ENCODE results near the gene SLC20A1.
"Not testable (repeated sequence)": the region's sequence is repeated elsewhere in the genome, so short reads cannot be mapped to it uniquely, and the experiment has no call there.

SLC20A1 gene, protein sequence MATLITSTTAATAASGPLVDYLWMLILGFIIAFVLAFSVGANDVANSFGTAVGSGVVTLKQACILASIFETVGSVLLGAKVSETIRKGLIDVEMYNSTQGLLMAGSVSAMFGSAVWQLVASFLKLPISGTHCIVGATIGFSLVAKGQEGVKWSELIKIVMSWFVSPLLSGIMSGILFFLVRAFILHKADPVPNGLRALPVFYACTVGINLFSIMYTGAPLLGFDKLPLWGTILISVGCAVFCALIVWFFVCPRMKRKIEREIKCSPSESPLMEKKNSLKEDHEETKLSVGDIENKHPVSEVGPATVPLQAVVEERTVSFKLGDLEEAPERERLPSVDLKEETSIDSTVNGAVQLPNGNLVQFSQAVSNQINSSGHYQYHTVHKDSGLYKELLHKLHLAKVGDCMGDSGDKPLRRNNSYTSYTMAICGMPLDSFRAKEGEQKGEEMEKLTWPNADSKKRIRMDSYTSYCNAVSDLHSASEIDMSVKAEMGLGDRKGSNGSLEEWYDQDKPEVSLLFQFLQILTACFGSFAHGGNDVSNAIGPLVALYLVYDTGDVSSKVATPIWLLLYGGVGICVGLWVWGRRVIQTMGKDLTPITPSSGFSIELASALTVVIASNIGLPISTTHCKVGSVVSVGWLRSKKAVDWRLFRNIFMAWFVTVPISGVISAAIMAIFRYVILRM

GRCh38 chr2:112645310-112646101, at the start of gene SLC20A1:
TSS of gene SLC20A1 (plus strand) at chr2:112645939. CDS start at chr2:112646829, 890 bp downstream.
- peak; percentile 99 for DNase-seq (ENCODE audit: low read depth)

DNA sequence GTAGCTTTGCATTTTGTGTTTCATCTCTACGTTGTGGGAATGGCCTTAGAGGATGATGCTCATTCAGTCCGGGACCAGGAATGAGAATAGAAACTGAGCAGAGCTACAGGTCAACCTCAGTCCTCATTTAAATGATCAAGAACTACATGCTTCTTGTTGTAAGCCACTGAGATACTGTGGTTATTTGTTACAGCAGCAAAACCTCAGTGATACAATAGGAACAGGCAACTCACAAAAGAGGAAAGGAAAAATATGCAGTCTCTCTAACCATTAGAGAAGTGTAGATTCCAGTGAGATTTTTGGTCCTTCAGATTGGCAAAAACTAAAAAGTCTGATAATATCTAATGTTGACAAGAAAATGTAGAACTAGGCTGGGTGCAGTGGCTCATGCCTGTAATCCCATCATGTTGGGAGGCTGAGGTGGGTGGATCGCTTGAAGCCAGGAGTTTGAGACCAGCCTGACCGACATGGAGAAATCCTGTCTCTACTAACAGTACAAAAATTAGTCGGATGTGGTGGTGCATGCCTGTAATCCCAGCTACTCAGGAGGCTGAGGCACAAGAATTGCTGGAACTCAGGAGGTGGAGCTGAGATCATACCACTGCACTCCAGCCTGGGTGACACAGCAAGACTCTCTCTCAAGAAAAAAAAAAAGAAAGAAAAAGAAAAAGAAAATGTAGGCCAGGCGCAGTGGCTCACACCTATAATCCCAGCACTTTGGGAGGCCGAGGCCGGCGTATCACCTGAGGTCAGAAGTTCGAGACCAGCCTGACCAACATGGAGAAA, 48.0 kb upstream of the SLC20A1 start:
- no peak for DNase-seq (ENCODE audit: low read depth)

- no peak for DNase-seq (ENCODE audit: low read depth)
Measured at GRCh38 chr2:112600634-112601033, 45.1 kb upstream of the SLC20A1 start.

- DNase-seq (ENCODE audit: low read depth), result no peak
Measured at GRCh38 chr2:112601754-112602153, 44.0 kb upstream of the SLC20A1 start.

- no peak for DNase-seq (ENCODE audit: low read depth)
Measured at GRCh38 chr2:112602917-112603316, 42.8 kb upstream of the SLC20A1 start.

GRCh38 chr2:112603731-112604130, 42.0 kb upstream of the SLC20A1 start:
- no peak for DNase-seq (ENCODE audit: low read depth)

DNA sequence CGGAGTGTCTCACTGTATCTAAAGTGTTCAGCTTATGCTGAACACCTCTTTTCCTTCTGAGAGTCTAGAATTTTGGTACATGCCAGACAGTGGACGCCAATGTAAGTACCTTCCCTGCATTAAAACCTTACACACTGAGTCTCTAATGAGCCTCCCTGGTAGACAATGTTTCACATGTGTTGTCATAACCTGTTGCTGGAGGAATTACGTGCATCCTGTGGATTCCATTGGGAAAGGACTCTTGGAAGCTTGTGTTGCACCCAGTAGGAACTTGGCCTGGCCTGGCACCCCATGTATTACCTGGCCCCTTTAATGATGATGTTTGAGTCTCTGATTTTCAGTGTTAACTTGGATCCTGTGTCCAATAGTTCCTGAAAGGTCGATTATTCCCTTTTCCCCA, 40.8 kb upstream of the SLC20A1 start:
- DNase-seq (ENCODE audit: low read depth), result no peak

DNA sequence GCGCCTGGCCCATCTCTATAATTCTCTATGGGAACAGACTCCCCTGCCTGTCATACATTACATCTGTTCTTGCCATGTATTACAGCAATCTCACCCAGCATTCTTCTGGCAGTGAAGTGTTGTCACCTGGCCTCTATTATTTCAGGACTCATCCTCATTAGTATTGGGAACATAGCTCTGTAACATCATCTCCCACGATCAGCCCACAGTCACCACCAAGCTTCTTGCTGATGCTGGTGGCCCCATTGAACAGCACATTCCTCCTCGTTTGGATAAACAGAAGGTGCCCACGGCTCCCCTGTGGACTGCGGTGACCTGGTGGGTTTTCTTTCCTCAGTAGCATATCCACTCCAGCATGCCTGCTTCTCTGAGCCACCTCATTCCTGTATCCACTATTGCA, 39.8 kb upstream of the SLC20A1 start:
- DNase-seq (ENCODE audit: low read depth), result no peak

GRCh38 chr2:112606547-112606946, 39.2 kb upstream of the SLC20A1 start:
- DNase-seq (ENCODE audit: low read depth), result no peak

DNA sequence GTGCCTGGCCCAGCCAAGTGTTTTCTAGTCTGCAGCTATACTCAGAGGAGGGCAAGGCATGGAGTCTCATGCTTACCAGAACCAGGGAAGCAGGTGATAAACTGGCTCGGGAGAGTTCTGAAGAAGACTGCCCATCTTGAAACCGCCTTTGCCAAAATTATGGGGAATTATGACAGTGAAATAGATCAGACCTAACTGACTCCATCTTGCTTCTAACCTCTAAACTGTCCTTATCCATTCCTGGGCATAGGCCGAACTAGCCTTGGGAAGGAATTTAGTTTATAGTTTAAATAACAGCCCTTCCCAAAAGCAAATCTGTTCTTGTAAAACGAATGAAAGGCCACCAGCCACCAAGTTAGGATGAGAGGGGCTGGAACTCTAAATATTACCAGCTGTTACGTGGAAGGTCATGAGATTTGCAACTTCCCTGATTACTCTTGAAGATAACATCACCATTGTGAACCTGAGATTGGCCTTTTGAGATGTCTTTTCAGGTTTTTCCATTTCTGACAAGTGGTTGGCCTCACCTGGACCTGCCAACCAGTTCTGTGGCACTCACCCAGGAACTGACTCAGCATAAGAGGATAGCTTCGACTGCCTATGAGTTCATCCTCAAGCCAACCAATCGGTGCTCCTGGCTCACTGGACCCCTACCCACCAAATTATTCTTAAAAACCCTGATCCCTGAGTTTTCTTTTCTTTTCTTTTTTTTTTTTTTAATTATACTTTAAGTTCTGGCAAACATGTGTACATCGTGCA, 37.9 kb upstream of the SLC20A1 start:
- no peak for DNase-seq (ENCODE audit: low read depth)

DNA sequence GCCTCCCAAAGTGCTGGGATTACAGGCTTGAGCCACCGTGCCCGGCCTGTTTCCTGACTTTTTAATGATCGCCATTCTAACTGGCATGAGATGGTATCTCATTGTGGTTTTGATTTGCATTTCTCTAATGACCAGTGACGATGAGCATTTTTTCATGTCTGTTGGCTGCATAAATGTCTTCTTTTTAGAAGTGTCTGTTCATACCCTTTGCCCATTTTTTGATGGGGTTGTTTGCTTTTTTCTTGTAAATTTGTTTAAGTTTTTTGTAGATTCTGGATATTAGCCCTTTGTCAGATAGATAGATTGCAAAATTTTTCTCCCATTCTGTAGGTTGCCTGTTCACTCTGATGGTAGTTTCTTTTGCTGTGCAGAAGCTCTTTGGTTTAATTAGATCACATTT, 36.4 kb upstream of the SLC20A1 start:
- DNase-seq (ENCODE audit: low read depth), result not testable (repeated sequence)

DNA sequence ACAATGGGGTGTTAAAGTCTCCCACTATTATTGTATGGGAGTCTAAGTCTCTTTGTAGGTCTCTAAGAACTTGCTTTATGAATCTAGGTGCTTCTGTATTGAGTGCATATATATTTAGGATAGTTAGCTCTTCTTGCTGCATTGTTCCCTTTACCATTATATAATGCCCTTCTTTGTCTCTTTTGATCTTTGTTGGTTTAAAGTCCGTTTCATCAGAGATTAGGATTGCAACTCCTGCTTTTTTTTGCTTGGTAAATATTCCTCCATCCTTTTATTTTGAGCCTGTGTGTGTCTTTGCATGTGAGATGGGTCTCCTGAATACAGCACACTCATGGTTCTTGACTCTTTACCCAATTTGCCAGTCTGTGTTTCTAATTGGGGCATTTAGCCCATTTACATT, 33.5 kb upstream of the SLC20A1 start:
- not testable (repeated sequence) for DNase-seq (ENCODE audit: low read depth)

GRCh38 chr2:112614201-112614840, 31.4 kb upstream of the SLC20A1 start:
- no peak for DNase-seq (ENCODE audit: low read depth)

GRCh38 chr2:112615051-112615450, 30.7 kb upstream of the SLC20A1 start:
- DNase-seq (ENCODE audit: low read depth), result no peak

GRCh38 chr2:112615798-112616197, 29.9 kb upstream of the SLC20A1 start:
- DNase-seq (ENCODE audit: low read depth), result not testable (repeated sequence)

DNA sequence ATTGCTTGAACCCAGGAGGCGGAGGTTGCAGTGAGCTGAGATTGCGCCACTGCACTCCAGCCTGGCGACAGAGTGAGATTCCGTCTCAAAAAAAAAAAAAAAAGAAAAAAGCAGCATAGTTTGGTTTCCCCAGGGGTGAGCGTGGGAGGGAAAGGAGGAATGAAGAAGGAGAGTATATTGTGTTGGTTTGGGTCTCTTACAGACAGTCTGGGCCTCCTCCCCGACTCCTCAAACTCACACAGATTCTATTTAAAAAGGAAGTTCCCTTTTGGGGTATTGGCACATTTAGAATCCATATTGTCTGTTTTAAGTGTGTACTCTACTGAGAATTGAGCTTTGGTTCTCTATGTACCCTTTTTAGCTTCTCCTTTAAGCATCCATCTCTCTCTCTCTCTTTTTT, 27.4 kb upstream of the SLC20A1 start:
- DNase-seq (ENCODE audit: low read depth), result no peak

GRCh38 chr2:112621790-112622527, 23.8 kb upstream of the SLC20A1 start:
- no peak for DNase-seq (ENCODE audit: low read depth)

- no peak for DNase-seq (ENCODE audit: low read depth)
Measured at GRCh38 chr2:112622528-112622849, 23.2 kb upstream of the SLC20A1 start.

GRCh38 chr2:112623913-112624777, 21.6 kb upstream of the SLC20A1 start:
- DNase-seq (ENCODE audit: low read depth), result peak; percentile 70

Measured in stimulated activated CD4-positive, alpha-beta T cell treated with anti-CD3 and anti-CD28 coated beads, Interleukin-2, amount 100 ng/mL, for 4 hours (primary cell).